Natural killer cell (primary cell): Measurements from ENCODE around the gene PPP2R1A. TPM values are rescaled to one million over a fixed set of nuclear protein-coding genes. Genes with fewer than 3 reads are reported as not detected.

Experiments used
- ATAC-seq, 3 donors: fragments of 150-1000 bp in 2 of 3; fragments of 200-7000 bp in 1 of 3; cut with Tn5 transposase; 1 replicate in 1 of 3; 2 replicates in 2 of 3; pipeline ENCODE4 v1.10.0; 2021; ENCODE audit warnings: mild to moderate bottlenecking in 2 of 3, moderate library complexity in 2 of 3
- DNase-seq, 2 donors: peaks; one replicate each; pipeline versions ENCODE4 v3.0.0 to v3.0.0-alpha.2; 2013 to 2021; ENCODE audit warnings: mixed read lengths in 1 of 2
- H3K27ac ChIP-seq: one replicate; pipeline ENCODE4 v1.5.1; 2013; ENCODE audit warnings: mild to moderate bottlenecking, low read length
- H3K27me3 ChIP-seq: one replicate; pipeline ENCODE4 v1.6.1; 2013; ENCODE audit warnings: low read length; ENCODE audit not compliant: control insufficient read depth, insufficient read depth
- H3K36me3 ChIP-seq: one replicate; pipeline ENCODE4 v1.6.1; 2013; ENCODE audit warnings: low read length; ENCODE audit not compliant: control insufficient read depth, insufficient read depth
- H3K4me1 ChIP-seq: one replicate; pipeline ENCODE4 v1.6.1; 2013; ENCODE audit warnings: low read length; ENCODE audit not compliant: control insufficient read depth, insufficient read depth
- H3K4me3 ChIP-seq: one replicate; pipeline ENCODE4 v1.5.1; 2013; ENCODE audit warnings: low read length
- H3K9me3 ChIP-seq: one replicate; pipeline ENCODE4 v1.6.1; 2013; ENCODE audit warnings: low read length; ENCODE audit not compliant: control insufficient read depth, insufficient read depth
- H3K27ac Mint-ChIP-seq, 2 donors: one replicate each; pipeline ENCODE4 v1.8.0; 2022; ENCODE audit warnings: mild to moderate bottlenecking in 2 of 2, mixed read lengths in 2 of 2, moderate library complexity in 1 of 2
- H3K27me3 Mint-ChIP-seq, 2 donors: one replicate each; pipeline ENCODE4 v1.8.0; 2022; ENCODE audit warnings: low read depth in 2 of 2, mixed read lengths in 2 of 2
- H3K36me3 Mint-ChIP-seq: one replicate; pipeline ENCODE4 v1.8.0; 2022; ENCODE audit warnings: mixed read lengths
- H3K4me1 Mint-ChIP-seq, 2 donors: one replicate each; pipeline ENCODE4 v1.8.0; 2022; ENCODE audit warnings: mixed read lengths in 2 of 2
- H3K4me3 Mint-ChIP-seq: one replicate; pipeline ENCODE4 v1.8.0; 2022; ENCODE audit warnings: mild to moderate bottlenecking, moderate library complexity, mixed read lengths
- H3K9me3 Mint-ChIP-seq, 2 donors: one replicate each; pipeline ENCODE4 v1.8.0; 2022; ENCODE audit warnings: mixed read lengths in 2 of 2
- WGBS: methylation state at CpG from one replicate; pipeline ENCODE4 v1.1.7; 2013; ENCODE audit warnings: missing lambda C conversion rate; ENCODE audit not compliant: insufficient coverage; 5-methylcytosine and 5-hydroxymethylcytosine counted together
- intact Hi-C: fragments of 100-400 bp; cut with micrococcal nuclease; formaldehyde crosslinking; loops from one replicate; pipeline ENCODE4 v1.14.2; 2022
- total RNA-seq, 4 donors: library from RNA; stranded (reverse); fragments of 120-200 nt in 1 of 4; gene quantifications; one replicate each; pipeline versions ENCODE4 v1.2.3 to v1.2.4, GENCODE V29; 2013 to 2022
- TF ChIP-seq, protein P1 (sequence below): fragments of 200-600 bp; IDR thresholded peaks from one replicate; pipeline ENCODE4 v1.8.0; 2022; ENCODE audit warnings: antibody characterized with exemption

PPP2R1A gene
- total RNA-seq, 3 donors from 2014 or later (not counting 1 experiment from before 2014, with no cell fraction given) = 221 to 256 (median 232) TPM

DNA sequence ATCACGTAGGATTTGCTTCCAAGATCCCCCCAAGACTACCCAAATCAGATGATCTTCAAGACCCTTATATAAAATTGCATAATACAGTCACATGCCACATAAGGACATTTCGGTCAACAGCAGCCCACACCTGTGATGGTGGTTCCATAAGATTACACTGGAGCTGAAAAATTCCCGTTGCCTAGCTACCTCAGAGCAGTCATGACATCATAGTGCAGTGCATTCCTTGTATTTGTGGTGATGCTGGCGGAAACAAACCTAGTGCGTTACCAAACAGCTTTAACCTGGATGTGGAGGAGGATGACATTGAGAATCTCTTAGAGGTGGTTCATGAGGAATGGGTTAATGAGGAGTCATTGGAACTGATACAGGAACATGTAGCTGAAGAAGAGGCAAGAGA, 84.3 kb downstream of the PPP2R1A start:
- ATAC-seq = no peak
- no peaks in the 10 kb centered on the region for H3K9me3 Mint-ChIP-seq

DNA sequence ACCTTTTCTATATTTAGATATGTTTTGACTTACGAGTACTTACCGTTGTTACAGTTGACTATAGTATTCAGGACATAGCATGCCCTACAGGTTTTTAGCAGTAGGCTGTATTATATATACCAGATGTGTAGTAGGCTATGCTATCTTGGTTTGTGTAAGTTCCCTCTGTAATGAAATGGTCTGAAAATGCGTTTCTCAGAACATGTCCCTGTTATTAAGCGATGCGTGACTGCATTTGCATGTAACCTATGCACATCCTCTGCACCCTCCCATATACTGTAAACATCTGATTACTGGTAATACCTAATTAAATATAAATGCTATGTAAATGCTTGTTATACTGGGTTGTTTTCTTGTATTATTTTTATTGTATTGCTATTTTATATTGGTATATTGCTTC, 86.1 kb downstream of the PPP2R1A start:
- intact Hi-C loops = no loop called here
- Histone ChIP-seq H3K4me1 (peaks cover 6% of the 10 kb centered on the region), H3K27me3 (no peaks in the 10 kb centered on the region), H3K27ac (no peak overlapping the region), H3K4me3 (no peak overlapping the region), H3K9me3 (peaks cover 6% of the 10 kb centered on the region), H3K36me3 (peaks cover 5% of the 10 kb centered on the region)
- TF ChIP-seq, protein P1, sequence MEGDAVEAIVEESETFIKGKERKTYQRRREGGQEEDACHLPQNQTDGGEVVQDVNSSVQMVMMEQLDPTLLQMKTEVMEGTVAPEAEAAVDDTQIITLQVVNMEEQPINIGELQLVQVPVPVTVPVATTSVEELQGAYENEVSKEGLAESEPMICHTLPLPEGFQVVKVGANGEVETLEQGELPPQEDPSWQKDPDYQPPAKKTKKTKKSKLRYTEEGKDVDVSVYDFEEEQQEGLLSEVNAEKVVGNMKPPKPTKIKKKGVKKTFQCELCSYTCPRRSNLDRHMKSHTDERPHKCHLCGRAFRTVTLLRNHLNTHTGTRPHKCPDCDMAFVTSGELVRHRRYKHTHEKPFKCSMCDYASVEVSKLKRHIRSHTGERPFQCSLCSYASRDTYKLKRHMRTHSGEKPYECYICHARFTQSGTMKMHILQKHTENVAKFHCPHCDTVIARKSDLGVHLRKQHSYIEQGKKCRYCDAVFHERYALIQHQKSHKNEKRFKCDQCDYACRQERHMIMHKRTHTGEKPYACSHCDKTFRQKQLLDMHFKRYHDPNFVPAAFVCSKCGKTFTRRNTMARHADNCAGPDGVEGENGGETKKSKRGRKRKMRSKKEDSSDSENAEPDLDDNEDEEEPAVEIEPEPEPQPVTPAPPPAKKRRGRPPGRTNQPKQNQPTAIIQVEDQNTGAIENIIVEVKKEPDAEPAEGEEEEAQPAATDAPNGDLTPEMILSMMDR = no peak
- DNase-seq = no peak
- Mint-ChIP-seq H3K27me3 (no peaks in the 10 kb centered on the region), H3K27ac (no peak overlapping the region), H3K4me3 (no peak overlapping the region), H3K4me1 (peaks cover 54 to 65% of the 10 kb centered on the region in 2 donors), H3K36me3 (no peaks in the 10 kb centered on the region), H3K9me3 (no peaks in the 10 kb centered on the region)
- WGBS = 100% methylated on average over 2 of the region's 5 CpGs
- ATAC-seq = no peak

More for the DNA sequence above, 84.3 kb downstream of the PPP2R1A start:
- Mint-ChIP-seq H3K27ac (peak overlapping the region in 1 of 2 donors; percentile 2), H3K4me1 (peaks cover 64 to 73% of the 10 kb centered on the region in 2 donors), H3K36me3 (no peaks in the 10 kb centered on the region), H3K4me3 (no peak overlapping the region), H3K27me3 (no peaks in the 10 kb centered on the region)
- TF ChIP-seq, protein P1 = no peak
- Histone ChIP-seq H3K27me3 (no peaks in the 10 kb centered on the region), H3K9me3 (peaks cover 6% of the 10 kb centered on the region), H3K36me3 (peaks cover 5% of the 10 kb centered on the region), H3K4me3 (no peak overlapping the region), H3K4me1 (peaks cover 14% of the 10 kb centered on the region), H3K27ac (no peak overlapping the region)
- no peak for DNase-seq
- 85% methylated on average over 5 of the region's 5 CpGs for WGBS
- intact Hi-C loops = no loop called here

DNA sequence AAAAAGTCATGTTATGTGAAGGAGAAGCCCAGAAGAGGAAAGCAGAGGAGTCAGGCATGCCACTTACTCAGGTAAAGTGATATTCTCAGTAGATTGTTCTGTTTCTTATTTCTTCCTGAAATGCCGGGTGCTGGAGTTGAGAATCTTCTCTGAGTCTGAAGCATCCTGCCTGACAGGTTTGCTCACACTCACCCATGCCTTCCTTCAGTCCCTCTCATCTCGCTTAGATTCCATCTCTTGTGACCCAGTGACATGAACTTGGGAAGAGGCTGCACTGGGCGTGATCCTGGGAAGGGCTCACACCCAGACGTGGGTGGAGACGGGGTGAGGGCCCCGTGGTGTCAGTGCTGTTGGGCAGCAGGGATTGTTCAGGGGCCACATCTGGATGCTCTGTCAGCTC, 87.6 kb downstream of the PPP2R1A start:
- H3K9me3 ChIP-seq = peaks cover 6% of the 10 kb centered on the region

More for the DNA sequence above, 87.6 kb downstream of the PPP2R1A start:
- Histone ChIP-seq H3K4me3 (no peak overlapping the region), H3K4me1 (no peaks in the 10 kb centered on the region), H3K27ac (no peak overlapping the region), H3K36me3 (peaks cover 8% of the 10 kb centered on the region), H3K27me3 (no peaks in the 10 kb centered on the region)
- Mint-ChIP-seq H3K36me3 (peaks cover under 1% of the 10 kb centered on the region), H3K4me1 (peaks cover 43 to 55% of the 10 kb centered on the region in 2 donors), H3K27ac (no peak overlapping the region), H3K9me3 (no peaks in the 10 kb centered on the region), H3K27me3 (no peaks in the 10 kb centered on the region), H3K4me3 (no peak overlapping the region)
- DNase-seq (no peak), ATAC-seq (no peak)
- intact Hi-C loops = no loop called here
- WGBS = 95% methylated on average over 6 of the region's 6 CpGs
- TF ChIP-seq, protein P1 = no peak

Other genes with a start within 250 kb of the PPP2R1A start
- gene ZNF350, start 203.2 kb upstream of the PPP2R1A start, total RNA-seq = 10 to 100 TPM; 32.3 to 46.9 (median 36.6) TPM
- 10 to 100 TPM; 15.4 to 26.3 (median 19.9) TPM for gene ZNF615, start 181.8 kb upstream of the PPP2R1A start, total RNA-seq
- gene ZNF614, start 161.7 kb upstream of the PPP2R1A start, total RNA-seq = 1 to 10 TPM; 4.3 to 9.2 (median 5.7) TPM
- 10 to 100 TPM; 19.7 to 33.7 (median 32.4) TPM for gene ZNF432, start 141.2 kb upstream of the PPP2R1A start, total RNA-seq
- 10 to 100 TPM; 32.4 to 47.7 (median 47.4) TPM for gene ZNF841, start 94.3 kb upstream of the PPP2R1A start, total RNA-seq
- 1 to 10 TPM; 3.8 to 7.1 (median 4.8) TPM for gene ZNF616, start 50.1 kb upstream of the PPP2R1A start, total RNA-seq
- 10 to 100 TPM; 27.9 to 40.2 (median 28.0) TPM for gene ZNF836, start 18.4 kb upstream of the PPP2R1A start, total RNA-seq
- gene ZNF766, start 79.5 kb downstream of the PPP2R1A start, total RNA-seq = 10 to 100 TPM; 29.4 to 36.9 (median 32.9) TPM
- 1 to 10 TPM; 6.4 to 9.4 (median 7.6) TPM for gene ZNF480, start 107.1 kb downstream of the PPP2R1A start, total RNA-seq
- under 1 TPM; 0.68 to 0.86 (median 0.82) TPM for gene ZNF610, start 146.2 kb downstream of the PPP2R1A start, total RNA-seq
- gene ZNF880, start 179.9 kb downstream of the PPP2R1A start, total RNA-seq = 10 to 100 TPM; 23.1 to 33.2 (median 31.2) TPM
- gene ZNF528, start 207.8 kb downstream of the PPP2R1A start, total RNA-seq = 10 to 100 TPM; 28.8 to 36.5 (median 36.1) TPM
- gene ZNF534, start 239.1 kb downstream of the PPP2R1A start, total RNA-seq = under 1 TPM in 1 of 3 donors, not detected in 2; 0.18 TPM